Peyer's patch (tissue), 4 donors: ENCODE measurements around the gene NDUFB3.

Experiments used
- POLR2A ChIP-seq, 2 donors: fragments of 450-650 bp; IDR thresholded peaks; one replicate each; pipeline ENCODE4 v1.5.1; 2017; ENCODE audit warnings: antibody characterized with exemption in 2 of 2, mild to moderate bottlenecking in 2 of 2, moderate library complexity in 2 of 2
- TF ChIP-seq, protein P1 (sequence below), 6 experiments: fragments of 450-650 bp in 4 of 6; fragments of 200-600 bp in 2 of 6; sonication (generic) in 1 of 6; IDR thresholded peaks; one replicate each; pipeline ENCODE4 v1.5.1; 2017 to 2019; ENCODE audit warnings: antibody characterized with exemption in 6 of 6, mild to moderate bottlenecking in 3 of 6, moderate library complexity in 1 of 6

DNA sequence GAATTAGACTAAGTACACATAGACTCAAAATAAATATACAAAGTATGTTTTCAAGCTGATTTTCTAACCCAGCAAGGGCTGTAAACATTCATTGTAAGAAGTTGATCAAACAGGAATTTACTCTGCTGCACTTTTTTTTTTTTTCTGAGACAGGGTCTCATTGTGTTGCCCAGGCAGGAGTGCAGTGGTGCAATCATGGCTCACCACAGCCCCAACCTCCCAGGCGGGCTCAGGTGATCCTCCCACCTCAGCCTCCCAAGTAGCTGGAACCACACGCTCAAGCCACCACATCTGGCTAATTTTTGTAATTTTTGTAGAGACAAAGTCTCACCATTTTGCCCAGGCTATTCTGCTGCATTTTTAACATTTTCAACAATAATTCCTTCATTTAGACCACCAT is 35.8 kb downstream of the NDUFB3 start:
- TF ChIP-seq, protein P1, sequence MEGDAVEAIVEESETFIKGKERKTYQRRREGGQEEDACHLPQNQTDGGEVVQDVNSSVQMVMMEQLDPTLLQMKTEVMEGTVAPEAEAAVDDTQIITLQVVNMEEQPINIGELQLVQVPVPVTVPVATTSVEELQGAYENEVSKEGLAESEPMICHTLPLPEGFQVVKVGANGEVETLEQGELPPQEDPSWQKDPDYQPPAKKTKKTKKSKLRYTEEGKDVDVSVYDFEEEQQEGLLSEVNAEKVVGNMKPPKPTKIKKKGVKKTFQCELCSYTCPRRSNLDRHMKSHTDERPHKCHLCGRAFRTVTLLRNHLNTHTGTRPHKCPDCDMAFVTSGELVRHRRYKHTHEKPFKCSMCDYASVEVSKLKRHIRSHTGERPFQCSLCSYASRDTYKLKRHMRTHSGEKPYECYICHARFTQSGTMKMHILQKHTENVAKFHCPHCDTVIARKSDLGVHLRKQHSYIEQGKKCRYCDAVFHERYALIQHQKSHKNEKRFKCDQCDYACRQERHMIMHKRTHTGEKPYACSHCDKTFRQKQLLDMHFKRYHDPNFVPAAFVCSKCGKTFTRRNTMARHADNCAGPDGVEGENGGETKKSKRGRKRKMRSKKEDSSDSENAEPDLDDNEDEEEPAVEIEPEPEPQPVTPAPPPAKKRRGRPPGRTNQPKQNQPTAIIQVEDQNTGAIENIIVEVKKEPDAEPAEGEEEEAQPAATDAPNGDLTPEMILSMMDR (IDR thresholded peaks at IDR 0.05): no peak
- TF ChIP-seq POLR2A (IDR thresholded peaks at IDR 0.05): no peak
